H1 (cell line): ENCODE data around the gene SRRT. TPM values are rescaled to one million over a fixed set of nuclear protein-coding genes. Genes with fewer than 3 reads are reported as not detected.

Experiments
- CTCF ChIA-PET: fragments of 300-600 bp; sonication (Branson Sonifier 250); formaldehyde crosslinking; loops from one replicate; lab custom pipeline; 2021; ENCODE audit not compliant: partially characterized antibody; lab: Charles Lee
- POLR2A ChIA-PET: fragments of 300-600 bp; sonication (Branson Sonifier 250); formaldehyde crosslinking; loops from one replicate; lab custom pipeline; 2021; ENCODE audit warnings: inconsistent platforms; ENCODE audit not compliant: partially characterized antibody; lab: Charles Lee
- DNase-seq, 2 experiments: peaks; one replicate each; pipeline versions ENCODE4 v3.0.0 to v3.0.0-alpha.2; 2010 to 2022; ENCODE audit warnings: low spot score in 2 of 2, low read depth in 1 of 2, mixed read lengths in 1 of 2
- FAIRE-seq: peaks from 2 replicates; lab custom pipeline; 2011; peaks lifted over from hg19 to GRCh38; lab: Jason Lieb, UNC
- H2AFZ ChIP-seq: 2 replicates; pipeline ENCODE4 v1.8.1; 2012; ENCODE audit warnings: low read length, inconsistent platforms
- H2AK5ac ChIP-seq: 2 replicates; pipeline ENCODE4 v1.6.1; 2013; ENCODE audit warnings: low read depth, low read length
- H2BK120ac ChIP-seq: replicated peaks from 2 replicates; pipeline ENCODE3; 2013; ENCODE audit warnings: low read depth, low read length, inconsistent platforms
- H2BK12ac ChIP-seq: 2 replicates; pipeline ENCODE4 v1.6.1; 2013; ENCODE audit warnings: low read depth, low read length
- H2BK15ac ChIP-seq: 2 replicates; pipeline ENCODE4 v1.6.1; 2013; ENCODE audit warnings: low read length
- H2BK20ac ChIP-seq: 2 replicates; pipeline ENCODE4 v1.6.1; 2013; ENCODE audit warnings: low read length
- H2BK5ac ChIP-seq: 2 replicates; pipeline ENCODE4 v1.6.1; 2013; ENCODE audit warnings: low read depth, low read length
- H3K14ac ChIP-seq: 2 replicates; pipeline ENCODE4 v1.6.1; 2013; ENCODE audit warnings: inconsistent platforms; ENCODE audit not compliant: insufficient read length
- H3K18ac ChIP-seq: 2 replicates; pipeline ENCODE4 v1.6.1; 2013; ENCODE audit warnings: low read length; ENCODE audit errors: extremely low read depth
- H3K23ac ChIP-seq: 2 replicates; pipeline ENCODE4 v1.6.1; 2013; ENCODE audit warnings: inconsistent platforms; ENCODE audit not compliant: insufficient read length
- H3K23me2 ChIP-seq: 2 replicates; pipeline ENCODE4 v1.6.1; 2013; ENCODE audit warnings: low read depth, low read length
- H3K27ac ChIP-seq: 2 replicates; pipeline ENCODE4 v1.6.1; 2011; ENCODE audit warnings: low read depth, low read length, inconsistent platforms
- H3K27me3 ChIP-seq, 4 experiments: replicated peaks in 1 of 4; 1 replicate in 1 of 4; 2 replicates in 3 of 4; pipeline versions ENCODE4 v1.6.1 to v1.8.1; 2011 to 2013; ENCODE audit warnings: low read length in 3 of 4, mild to moderate bottlenecking in 3 of 4, inconsistent platforms in 2 of 4, mixed read lengths in 2 of 4, moderate library complexity in 1 of 4; ENCODE audit not compliant: control insufficient read depth in 3 of 4, insufficient read depth in 3 of 4; ENCODE audit errors: extremely low read depth in 1 of 4
- H3K36me3 ChIP-seq, 4 experiments: 2 replicates each; pipeline versions ENCODE4 v1.6.1 to v1.8.1; 2011 to 2013; ENCODE audit warnings: mild to moderate bottlenecking in 4 of 4, low read length in 3 of 4, moderate library complexity in 2 of 4, control low read depth in 1 of 4, inconsistent platforms in 1 of 4; ENCODE audit not compliant: insufficient read depth in 4 of 4, control insufficient read depth in 2 of 4
- H3K4ac ChIP-seq: replicated peaks from 2 replicates; pipeline ENCODE3; 2013; ENCODE audit warnings: low read length, low read depth, mixed read lengths, inconsistent platforms; ENCODE audit not compliant: insufficient read length
- H3K4me1 ChIP-seq, 4 experiments: replicated peaks in 1 of 4; 1 replicate in 1 of 4; 2 replicates in 3 of 4; pipeline versions ENCODE4 v1.6.1 to v1.8.1; 2011 to 2013; ENCODE audit warnings: low read length in 3 of 4, inconsistent platforms in 2 of 4, mixed read lengths in 1 of 4; ENCODE audit not compliant: insufficient read depth in 4 of 4, control insufficient read depth in 3 of 4
- H3K4me2 ChIP-seq, 2 experiments: 2 replicates each; pipeline versions ENCODE4 v1.6.1 to v1.8.1; 2011 to 2013; ENCODE audit warnings: low read depth in 2 of 2, low read length in 2 of 2, control low read depth in 1 of 2, inconsistent platforms in 1 of 2, mild to moderate bottlenecking in 1 of 2; ENCODE audit not compliant: insufficient read depth in 1 of 2
- H3K4me3 ChIP-seq, 4 experiments: fragments of 200-600, 300-600 bp in 1 of 4; sonication (generic), shearing (Covaris generic), sonication (Bioruptor Twin) in 1 of 4; 2 replicates each; pipeline versions ENCODE4 v1.5.1 to v1.8.1; 2011 to 2016; ENCODE audit warnings: low read length in 4 of 4, low read depth in 3 of 4, control low read depth in 2 of 4, inconsistent platforms in 2 of 4, mild to moderate bottlenecking in 2 of 4, mixed read lengths in 1 of 4, moderate library complexity in 1 of 4; ENCODE audit not compliant: insufficient read depth in 2 of 4; ENCODE audit errors: extremely low read depth in 1 of 4
- H3K56ac ChIP-seq: replicated peaks from 2 replicates; pipeline ENCODE3; 2013; ENCODE audit warnings: low read depth, mild to moderate bottlenecking, mixed read lengths, low read length, inconsistent platforms; ENCODE audit not compliant: insufficient read length
- H3K79me1 ChIP-seq: 2 replicates; pipeline ENCODE4 v1.6.1; 2013; ENCODE audit warnings: low read depth, low read length, control low read depth
- H3K79me2 ChIP-seq, 2 experiments: 2 replicates each; pipeline versions ENCODE4 v1.6.1 to v1.8.1; 2012 to 2013; ENCODE audit warnings: low read length in 2 of 2, mild to moderate bottlenecking in 2 of 2, inconsistent platforms in 1 of 2; ENCODE audit not compliant: insufficient read depth in 2 of 2, control insufficient read depth in 1 of 2
- H3K9ac ChIP-seq, 4 experiments: replicated peaks in 1 of 4; 1 replicate in 1 of 4; 2 replicates in 3 of 4; pipeline versions ENCODE4 v1.6.1 to v1.8.1; 2011 to 2013; ENCODE audit warnings: low read depth in 3 of 4, low read length in 3 of 4, control low read depth in 2 of 4, mild to moderate bottlenecking in 2 of 4, moderate library complexity in 2 of 4, inconsistent platforms in 1 of 4; ENCODE audit errors: extremely low read depth in 1 of 4
- H3K9me3 ChIP-seq, 2 experiments: 2 replicates each; pipeline versions ENCODE4 v1.6.1 to v1.8.1; 2012 to 2013; ENCODE audit warnings: mild to moderate bottlenecking in 2 of 2, moderate library complexity in 2 of 2, control low read depth in 1 of 2, inconsistent platforms in 1 of 2, low read depth in 1 of 2, low read length in 1 of 2, mixed read lengths in 1 of 2; ENCODE audit not compliant: insufficient read depth in 2 of 2
- H4K20me1 ChIP-seq, 2 experiments: replicated peaks in 1 of 2; 2 replicates each; pipeline versions ENCODE3 to v1.8.1; 2011 to 2013; ENCODE audit warnings: inconsistent platforms in 2 of 2, low read length in 2 of 2, mild to moderate bottlenecking in 1 of 2; ENCODE audit not compliant: insufficient read depth in 2 of 2, control insufficient read depth in 1 of 2
- H4K5ac ChIP-seq: 2 replicates; pipeline ENCODE4 v1.6.1; 2013; ENCODE audit warnings: low read length, low read depth, mixed read lengths, inconsistent platforms; ENCODE audit not compliant: insufficient read length
- H4K8ac ChIP-seq: 2 replicates; pipeline ENCODE4 v1.8.0; 2013; ENCODE audit warnings: mild to moderate bottlenecking, moderate library complexity, low read length, inconsistent platforms; ENCODE audit not compliant: insufficient read depth; ENCODE audit errors: extremely low read depth
- H4K91ac ChIP-seq: replicated peaks from 2 replicates; pipeline ENCODE3; 2013; ENCODE audit warnings: low read length, mixed read lengths, inconsistent platforms; ENCODE audit not compliant: insufficient read length
- ATF2 ChIP-seq: IDR thresholded peaks from 2 replicates; pipeline ENCODE4 v1.6.1; 2012; ENCODE audit warnings: low read length, inconsistent platforms
- CHD2 ChIP-seq: IDR thresholded peaks from 2 replicates; pipeline ENCODE4 v1.6.1; 2012; ENCODE audit warnings: low read length, improper control_type of control experiment
- EP300 ChIP-seq, 2 experiments: IDR thresholded peaks; 1 replicate in 1 of 2; 2 replicates in 1 of 2; pipeline ENCODE4 v1.6.1; 2011 to 2012; ENCODE audit warnings: low read depth in 2 of 2, low read length in 2 of 2, mild to moderate bottlenecking in 2 of 2, borderline replicate concordance in 1 of 2, inconsistent platforms in 1 of 2, moderate library complexity in 1 of 2
- HDAC2 ChIP-seq, 2 experiments: fragments of 300-600 bp in 1 of 2; sonication (generic) in 1 of 2; IDR thresholded peaks; 2 replicates each; pipeline ENCODE4 v1.6.1; 2011 to 2012; ENCODE audit warnings: low read depth in 2 of 2, low read length in 2 of 2, mild to moderate bottlenecking in 2 of 2, moderate library complexity in 2 of 2, borderline replicate concordance in 1 of 2, inconsistent platforms in 1 of 2
- JUND ChIP-seq: IDR thresholded peaks from 2 replicates; pipeline ENCODE4 v1.6.1; 2011; ENCODE audit warnings: mild to moderate bottlenecking, improper control_type of control experiment, low read length
- KDM5A ChIP-seq: fragments of 200-600 bp; IDR thresholded peaks from 2 replicates; pipeline ENCODE4 v1.7.1; 2012; ENCODE audit warnings: mild to moderate bottlenecking, low read length, inconsistent platforms, mixed read lengths
- MAFK ChIP-seq: IDR thresholded peaks from 2 replicates; pipeline ENCODE4 v1.6.1; 2012; ENCODE audit warnings: low read depth, mild to moderate bottlenecking, improper control_type of control experiment, low read length
- POLR2A ChIP-seq, 2 experiments: IDR thresholded peaks; 1 replicate in 1 of 2; 2 replicates in 1 of 2; pipeline ENCODE4 v1.6.1; 2011; ENCODE audit warnings: low read depth in 2 of 2, low read length in 2 of 2, mild to moderate bottlenecking in 2 of 2; ENCODE audit errors: control extremely low read depth in 1 of 2
- SIN3A ChIP-seq, 2 experiments: IDR thresholded peaks in 1 of 2; conservative IDR thresholded peaks in 1 of 2; 2 replicates each; pipeline ENCODE4 v1.6.1; 2011 to 2012; ENCODE audit warnings: low read length in 2 of 2, improper control_type of control experiment in 1 of 2, low read depth in 1 of 2, mild to moderate bottlenecking in 1 of 2
- SRF ChIP-seq: IDR thresholded peaks from 2 replicates; pipeline ENCODE4 v1.6.1; 2011; ENCODE audit warnings: mild to moderate bottlenecking, low read depth, low read length, moderate library complexity
- WGBS, 2 experiments: shearing (Covaris generic) in 1 of 2; methylation state at CpG; one replicate each; pipeline versions ENCODE4 v1.1.6 to v1.1.7; 2013 to 2015; ENCODE audit warnings: low lambda C conversion rate in 2 of 2, mixed read lengths in 2 of 2, inconsistent platforms in 1 of 2, low coverage in 1 of 2, missing lambda C conversion rate in 1 of 2; ENCODE audit not compliant: insufficient replicate concordance in 2 of 2, insufficient coverage in 1 of 2, insufficient read length in 1 of 2; ENCODE audit errors: extremely low coverage in 1 of 2, missing lambda C conversion rate in 1 of 2; 5-methylcytosine and 5-hydroxymethylcytosine counted together
- polyA plus RNA-seq, 7 experiments: library from polyadenylated mRNA; depleted of rRNA in 3 of 7; stranded (reverse) in 5 of 7; unstranded in 2 of 7; fragments of >200 nt in 5 of 7; fragments of 200-250 nt in 2 of 7; gene quantifications; 1 replicate in 5 of 7; 2 replicates in 1 of 7; 4 replicates in 1 of 7; pipeline versions ENCODE4 v1.2.1 to v1.2.3, GENCODE V29; 2011 to 2013; ENCODE audit warnings: missing spikeins in 2 of 7, mixed read lengths in 2 of 7
- total RNA-seq: library from RNA; stranded (reverse); fragmentation: NEBNext Ultra II Directional; extraction: Animal tissue kit (Norgen Biotek cat#: 25700); gene quantifications from 2 replicates; pipeline ENCODE4 v1.2.1, GENCODE V29; 2021

SRRT gene
- total and polyA plus RNA-seq, 2 of the 8 experiments (the other 6 are each of a cell fraction or from before 2014, with no cell fraction given), result 66.7 to 237 TPM

- no peak overlapping the region for H3K4me3 ChIP-seq
- H3K23ac ChIP-seq, result no peak overlapping the region
- H2BK120ac ChIP-seq, result no peak overlapping the region
- H3K27ac ChIP-seq, result no peak overlapping the region
- H3K27me3 ChIP-seq, result no peaks in the 10 kb centered on the region; a peak in 1 of 7 replicates
- H3K56ac ChIP-seq, result no peak overlapping the region
- FAIRE-seq, result no peak
- no peak overlapping the region for H3K4me2 ChIP-seq
- no peak overlapping the region for H4K8ac ChIP-seq
- no peak for DNase-seq
- H2AK5ac ChIP-seq, result no peak overlapping the region
- H2BK15ac ChIP-seq, result no peak overlapping the region
- H3K79me1 ChIP-seq, result peaks cover 19% of the 10 kb centered on the region
- no peak overlapping the region for H2BK5ac ChIP-seq
- H3K9ac ChIP-seq, result no peak overlapping the region
- H3K14ac ChIP-seq, result no peak overlapping the region
- no peak overlapping the region for H4K5ac ChIP-seq
- 87% methylated on average over 19 of the region's 29 CpGs; no CpG with 5 or more reads in 1 of the 2 experiments for WGBS, 2 experiments
- peaks cover 0 to 18% (median 5%) of the 10 kb centered on the region in 4 experiments; a peak in 6 of 7 replicates for H3K4me1 ChIP-seq
- no peak overlapping the region for H3K4ac ChIP-seq
- H3K36me3 ChIP-seq, result peaks cover 53 to 80% (median 68%) of the 10 kb centered on the region in 4 experiments
- no peak overlapping the region for H4K91ac ChIP-seq
- H3K9me3 ChIP-seq, result no peaks in the 10 kb centered on the region; a peak in 1 of 4 replicates
- ChIA-PET CTCF (interaction anchor here (2.6 to 3.4 kb wide), 2 partner anchors 9 to 84 kb away, joined by 8 to 14 read pairs; partner anchors contain the start of gene SRRT), POLR2A (interaction anchor here (10.1 kb wide), 1 partner anchor 11 kb away, joined by 313 read pairs; the partner anchor contains the start of genes SRRT and TRIP6)
- H3K79me2 ChIP-seq, result peaks cover 2 to 51% of the 10 kb centered on the region in 2 experiments; a peak in 3 of 4 replicates
- H4K20me1 ChIP-seq, result peaks cover 23 to 28% of the 10 kb centered on the region in 2 experiments
- no peak overlapping the region for H3K18ac ChIP-seq
- no peak overlapping the region for H2AFZ ChIP-seq
- no peak overlapping the region for H2BK20ac ChIP-seq
- H3K23me2 ChIP-seq, result peaks cover 16% of the 10 kb centered on the region; the same call in 1 of the 2 replicates
- H2BK12ac ChIP-seq, result no peak overlapping the region
- TF ChIP-seq SRF (no peak), JUND (no peak), CHD2 (no peak), HDAC2 (IDR thresholded peaks at IDR 0.05; ENCODE audit: borderline replicate concordance in 1 of 2, low read depth in 2 of 2, low read length in 2 of 2) (no peak), KDM5A (no peak), MAFK (no peak), EP300 (IDR thresholded peaks at IDR 0.05; ENCODE audit: borderline replicate concordance in 1 of 2, low read depth in 2 of 2, low read length in 2 of 2) (no peak), SIN3A (conservative IDR thresholded peaks at IDR 0.05 in 1 of 2, IDR thresholded peaks at IDR 0.05 in 1 of 2; ENCODE audit: low read depth in 1 of 2, low read length in 2 of 2) (no peak), POLR2A (IDR thresholded peaks at IDR 0.05; ENCODE audit: control extremely low read depth in 1 of 2, low read depth in 2 of 2, low read length in 2 of 2) (no peak), ATF2 (no peak)
These were observed 10.0 kb downstream of the SRRT start for GRCh38 chr7:100884736-100885439.
